IPS-18c (cell line): ENCODE results near the gene CLN6.
"Not testable (repeated sequence)": the region's sequence is repeated elsewhere in the genome, so short reads cannot be mapped to it uniquely, and the experiment has no call there.

Experiments
- H3K4me3 ChIP-seq: 2 replicates; pipeline ENCODE4 v1.7.0; 2013; ENCODE audit warnings: low read depth, mild to moderate bottlenecking, low read length, moderate library complexity; ENCODE audit not compliant: insufficient read depth
- H3K9me3 ChIP-seq: one replicate; pipeline ENCODE4 v1.6.1; 2013; ENCODE audit warnings: mild to moderate bottlenecking, low read length, moderate library complexity; ENCODE audit not compliant: control insufficient read depth, insufficient read depth

Gene CLN6

DNA sequence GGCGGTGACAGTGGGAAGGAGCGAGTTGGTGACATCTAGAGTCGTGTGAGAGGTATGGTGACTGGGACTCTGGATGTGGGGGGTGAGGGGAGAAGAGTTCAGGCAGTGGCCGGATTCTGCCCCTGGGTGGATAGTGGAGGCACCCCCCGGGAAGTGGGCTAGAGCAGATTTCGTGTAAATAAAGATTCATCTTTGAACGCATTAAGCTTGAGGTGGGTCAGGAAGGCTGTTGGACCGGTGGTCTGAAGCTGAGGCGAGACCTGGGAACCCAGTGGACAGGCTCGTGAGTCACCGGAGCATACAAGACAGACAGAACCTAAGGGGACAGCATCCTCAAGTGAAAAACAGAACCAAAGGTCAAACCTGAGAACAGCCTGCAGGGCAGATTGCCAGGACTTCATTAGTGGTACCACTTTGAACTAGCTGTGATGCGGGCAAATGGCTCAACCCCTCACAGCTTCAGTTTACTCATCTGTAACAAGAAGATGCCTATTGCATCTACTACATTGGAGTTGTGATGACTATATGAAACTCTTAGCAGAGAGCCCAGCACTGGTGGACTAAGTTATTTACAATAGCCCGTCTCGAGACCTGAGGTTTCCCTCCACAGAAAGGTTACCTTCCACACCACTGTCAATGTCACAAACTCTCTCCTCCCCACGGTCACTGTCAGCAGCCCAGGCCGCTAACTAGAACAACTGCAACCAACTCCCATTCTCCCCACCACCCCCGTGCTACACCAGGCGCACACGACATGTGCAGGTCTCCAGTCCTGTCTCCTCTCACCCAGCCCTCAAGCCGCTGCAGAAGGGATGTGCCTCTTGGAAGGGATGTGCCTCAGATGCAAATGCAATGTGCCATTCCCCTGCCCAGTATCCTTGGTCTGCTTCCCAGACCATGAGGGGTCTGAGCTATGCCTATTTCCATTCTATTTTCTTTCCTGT, 901 bp upstream of the CLN6 start:
- Histone ChIP-seq H3K4me3 (peak overlapping the region; percentile 93), H3K9me3 (no peaks in the 10 kb centered on the region)

DNA sequence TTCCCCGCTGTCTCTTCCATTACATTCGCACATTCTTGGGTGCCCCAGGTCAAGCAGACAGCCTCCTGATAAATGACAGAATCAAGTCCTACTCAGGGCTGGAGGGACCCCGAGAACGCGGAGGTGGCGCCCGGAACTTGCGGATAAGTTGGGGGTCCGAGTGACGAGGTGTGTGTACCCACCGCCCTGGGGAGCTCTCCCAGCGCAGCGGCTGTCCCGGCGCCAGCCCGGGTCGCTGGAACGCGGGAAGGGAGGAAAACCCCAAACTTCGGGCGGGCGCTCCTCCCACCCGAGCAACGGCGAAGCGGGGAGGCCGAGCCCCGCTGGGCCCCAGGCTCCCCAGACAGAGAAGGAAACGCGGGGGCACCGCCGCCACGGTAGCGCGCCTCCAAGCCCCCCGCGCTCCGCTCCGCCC, 550 bp downstream of the CLN6 start:
- Histone ChIP-seq H3K4me3 (peak overlapping the region; percentile 93), H3K9me3 (no peaks in the 10 kb centered on the region)

DNA sequence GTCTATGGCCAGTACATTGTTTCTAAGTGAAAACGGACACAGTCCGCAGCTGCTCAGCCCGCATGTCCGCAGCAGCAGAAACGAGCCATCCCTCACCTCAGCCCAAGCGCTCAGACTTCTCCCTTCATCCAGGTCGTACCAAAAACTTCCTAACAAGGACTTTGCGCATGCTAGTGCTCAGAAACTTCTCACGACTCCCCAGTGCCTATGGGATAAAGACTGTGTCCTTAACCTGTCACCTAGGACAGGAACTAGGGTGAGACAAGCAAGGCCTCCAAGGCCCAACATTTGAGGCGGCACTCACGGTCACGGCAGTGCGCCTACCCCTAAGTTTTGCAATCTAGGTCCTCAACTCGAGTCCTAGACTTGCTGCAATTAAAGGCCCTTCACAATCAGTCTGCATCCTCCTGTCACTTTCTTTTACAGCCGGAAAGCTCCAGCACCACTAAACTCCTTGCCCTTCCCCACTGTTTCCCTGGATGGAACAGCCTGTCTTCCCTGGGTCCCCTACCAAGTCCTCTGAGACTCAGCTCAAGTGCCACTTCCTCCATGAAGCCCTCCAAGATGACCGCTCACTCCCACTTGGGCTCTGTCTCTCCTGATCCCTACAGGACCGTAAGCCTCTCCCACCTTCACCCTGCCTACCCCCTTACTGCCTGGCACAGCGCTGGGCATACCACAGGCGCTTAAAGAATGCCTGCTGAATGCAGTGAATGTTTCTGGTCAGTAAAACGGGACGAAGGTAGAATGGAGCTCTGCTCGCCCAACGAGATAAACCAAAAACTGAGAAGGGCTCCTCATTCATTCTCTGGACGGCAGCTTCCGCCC, 1.2 kb downstream of the CLN6 start:
- peak overlapping the region; percentile 93 for H3K4me3 ChIP-seq
- peaks cover 1% of the 10 kb centered on the region for H3K9me3 ChIP-seq

DNA sequence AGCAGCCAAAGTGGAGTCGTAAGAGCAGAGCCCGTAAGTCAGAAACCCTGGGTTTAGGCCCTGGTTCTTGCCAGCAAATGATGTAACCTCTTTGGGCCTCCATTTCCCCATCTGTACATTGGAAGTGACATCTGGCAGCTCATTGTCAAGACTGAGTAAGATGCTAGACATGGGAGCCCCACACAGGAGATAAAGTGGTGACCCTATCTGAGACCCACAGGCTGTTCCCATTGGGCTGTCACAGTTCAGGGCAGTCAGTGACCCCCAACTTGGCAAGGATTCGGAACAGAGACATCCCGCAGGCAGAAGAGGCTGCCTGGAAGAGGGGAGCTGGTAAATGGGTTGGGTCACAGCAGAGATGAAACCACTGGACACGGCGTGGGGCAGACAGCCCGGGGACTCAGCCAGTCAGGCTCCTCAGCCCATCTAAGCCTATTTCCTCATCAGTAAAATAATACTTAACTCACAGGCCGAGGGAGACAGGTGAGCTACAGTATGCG, 1.8 kb downstream of the CLN6 start:
- peak overlapping the region; percentile 93; the same call in 1 of the 2 replicates for H3K4me3 ChIP-seq

GRCh38 chr15:68225442-68225841, 4.1 kb downstream of the CLN6 start:
- not testable (repeated sequence) for H3K9me3 ChIP-seq, H3K4me3 ChIP-seq

More for the DNA sequence above, 1.8 kb downstream of the CLN6 start:
- peaks cover 4% of the 10 kb centered on the region for H3K9me3 ChIP-seq

DNA sequence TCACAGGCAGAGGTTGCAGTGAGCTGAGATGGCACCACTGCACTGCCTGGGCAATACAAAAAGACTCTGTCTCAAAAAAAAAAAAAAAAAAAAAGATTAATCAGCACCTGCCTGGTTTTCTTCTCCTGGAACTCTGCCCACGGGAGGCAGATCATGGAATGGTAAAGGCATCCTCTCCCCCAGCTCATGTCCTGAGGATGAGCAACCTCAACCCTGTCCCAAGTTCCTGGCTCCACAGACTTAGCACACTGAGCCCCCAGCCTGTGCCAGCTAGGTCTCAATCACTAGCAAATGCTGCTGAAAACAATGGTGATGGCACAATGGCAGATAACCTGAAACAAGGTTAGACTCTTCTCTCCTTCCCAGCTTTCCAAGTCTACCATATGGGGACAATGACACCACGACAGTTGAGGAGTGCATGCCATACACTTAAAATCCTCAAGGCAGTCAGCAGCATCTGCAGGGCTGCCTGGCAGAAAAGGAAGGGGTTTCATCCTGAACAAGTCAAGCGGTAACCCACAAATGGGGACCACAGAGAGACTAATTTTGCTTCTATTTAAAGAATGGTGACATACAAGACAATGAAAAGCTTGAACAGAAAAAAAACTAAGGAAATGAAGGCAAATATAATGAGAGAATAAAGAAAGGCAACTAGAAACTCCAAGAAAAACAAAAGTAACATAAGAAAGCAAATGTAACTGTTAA, 4.8 kb downstream of the CLN6 start:
- Histone ChIP-seq H3K4me3 (no peak overlapping the region), H3K9me3 (peaks cover 4% of the 10 kb centered on the region)

GRCh38 chr15:68224108-68224507, 5.4 kb downstream of the CLN6 start:
- Histone ChIP-seq H3K9me3 (peaks cover 4% of the 10 kb centered on the region), H3K4me3 (no peak overlapping the region)

- Histone ChIP-seq H3K9me3 (peaks cover 4% of the 10 kb centered on the region), H3K4me3 (peak overlapping the region; percentile 15; the same call in 1 of the 2 replicates)
These were observed 6.4 kb downstream of the CLN6 start for GRCh38 chr15:68223171-68223570.

DNA sequence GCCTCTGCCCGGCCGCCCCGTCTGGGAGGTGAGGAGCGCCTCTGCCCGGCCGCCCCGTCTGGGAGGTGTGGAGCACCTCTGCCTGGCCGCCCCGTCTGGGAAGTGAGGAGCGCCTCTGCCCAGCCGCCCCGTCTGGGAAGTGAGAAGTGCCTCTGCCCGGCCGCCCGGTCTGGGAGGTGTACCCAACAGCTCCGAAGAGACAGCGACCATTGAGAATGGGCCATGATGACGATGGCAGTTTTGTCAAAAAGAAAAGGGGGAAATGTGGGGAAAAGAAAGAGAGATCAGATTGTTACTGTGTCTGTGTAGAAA, 7.1 kb downstream of the CLN6 start:
- H3K4me3 ChIP-seq, H3K9me3 ChIP-seq: not testable (repeated sequence)

- H3K4me3 ChIP-seq, H3K9me3 ChIP-seq: not testable (repeated sequence)
These were observed 7.7 kb downstream of the CLN6 start for GRCh38 chr15:68221530-68222431.

GRCh38 chr15:68220967-68221366, 8.6 kb downstream of the CLN6 start:
- no peak overlapping the region for H3K4me3 ChIP-seq
- peaks cover 4% of the 10 kb centered on the region for H3K9me3 ChIP-seq

DNA sequence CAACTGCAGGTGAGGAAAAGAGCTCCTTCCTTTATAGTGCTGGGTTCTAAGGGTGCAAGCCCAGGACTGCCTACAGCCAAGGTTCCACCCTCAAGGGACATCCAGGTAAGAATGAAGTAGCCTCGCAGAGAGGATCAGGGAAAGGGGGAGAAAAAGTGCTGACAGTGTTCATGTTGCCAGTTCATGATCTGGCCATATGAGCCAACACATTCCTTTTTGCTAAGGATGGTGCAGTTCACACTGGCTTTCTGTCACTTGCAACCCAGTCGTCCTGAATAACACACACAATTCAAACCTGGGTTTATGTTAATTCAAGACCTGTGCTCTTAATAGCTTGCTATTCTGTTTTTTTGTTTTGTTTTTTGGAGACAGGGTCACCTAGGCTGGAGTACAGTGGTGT, 9.0 kb downstream of the CLN6 start:
- H3K9me3 ChIP-seq, result peaks cover 4% of the 10 kb centered on the region
- no peak overlapping the region for H3K4me3 ChIP-seq

DNA sequence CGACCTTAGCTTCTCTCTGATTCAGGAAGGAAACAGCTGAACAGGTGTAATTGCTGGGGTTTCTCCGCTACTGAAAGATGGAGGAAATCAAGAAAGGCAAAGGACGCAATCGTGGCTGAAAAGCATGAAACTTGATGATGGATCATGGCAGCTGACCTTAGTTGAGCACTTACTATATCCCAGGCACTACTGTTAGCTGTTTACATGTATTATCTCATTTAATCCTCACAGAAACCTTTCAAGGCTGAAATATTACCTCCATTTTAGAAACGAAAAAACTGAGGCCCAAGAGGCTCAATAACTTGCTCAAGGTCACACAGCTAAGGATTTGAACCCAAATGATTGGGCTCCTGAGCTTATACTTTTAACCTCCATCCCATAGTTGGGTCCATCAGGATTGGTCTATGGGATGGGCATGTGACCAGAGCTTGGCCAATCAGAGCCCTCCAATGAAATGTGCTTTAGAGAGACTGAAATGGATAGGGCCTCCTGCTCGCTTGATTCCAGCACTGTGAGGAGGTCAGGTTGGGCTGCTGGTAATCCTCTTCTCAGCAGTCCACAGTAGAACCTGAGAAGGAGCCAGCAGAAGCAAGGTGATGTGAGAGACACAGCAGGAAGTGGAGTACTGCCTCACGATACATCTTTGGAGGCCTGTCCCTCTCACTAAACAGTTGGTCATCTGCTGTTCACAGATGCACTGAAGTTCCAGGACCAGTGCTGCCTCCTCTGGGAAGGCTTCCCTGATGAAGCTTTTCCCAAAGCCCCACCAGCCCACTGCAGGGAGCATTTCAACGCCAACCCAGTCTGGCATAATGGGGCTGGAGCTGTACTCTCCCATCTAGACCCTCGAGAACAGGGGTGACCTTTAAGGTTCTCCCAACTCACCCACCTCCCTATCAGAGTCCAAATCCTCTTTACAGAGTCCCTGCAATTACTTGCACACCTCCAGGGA, 10.4 kb downstream of the CLN6 start:
- H3K4me3 ChIP-seq, result no peak overlapping the region
- H3K9me3 ChIP-seq, result peaks cover 4% of the 10 kb centered on the region

- Histone ChIP-seq H3K4me3 (no peak overlapping the region), H3K9me3 (peaks cover 3% of the 10 kb centered on the region)
These were observed 11.2 kb downstream of the CLN6 start for GRCh38 chr15:68218331-68218730.

DNA sequence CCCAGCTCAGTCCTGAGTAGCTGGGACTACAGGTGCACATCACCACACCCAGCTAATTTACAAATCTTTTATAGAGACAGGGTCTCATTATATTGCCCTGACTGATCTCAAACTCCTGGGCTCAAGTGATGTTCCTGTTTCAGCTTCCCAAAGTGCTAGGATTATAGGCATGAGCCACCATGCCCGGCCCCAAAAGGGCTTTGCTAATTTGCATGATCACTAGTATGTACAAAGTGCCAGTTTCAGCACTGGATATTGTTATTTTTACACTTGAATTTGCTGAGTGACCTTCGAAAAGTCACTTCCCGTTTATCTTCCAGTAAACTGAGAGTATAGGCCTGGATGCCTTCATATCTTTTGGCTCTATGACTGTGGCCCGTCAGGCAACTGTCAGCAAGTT, 12.2 kb downstream of the CLN6 start:
- Histone ChIP-seq H3K4me3 (no peak overlapping the region), H3K9me3 (no peaks in the 10 kb centered on the region)
